ENCODE results near the gene CCNYL1.

DNA sequence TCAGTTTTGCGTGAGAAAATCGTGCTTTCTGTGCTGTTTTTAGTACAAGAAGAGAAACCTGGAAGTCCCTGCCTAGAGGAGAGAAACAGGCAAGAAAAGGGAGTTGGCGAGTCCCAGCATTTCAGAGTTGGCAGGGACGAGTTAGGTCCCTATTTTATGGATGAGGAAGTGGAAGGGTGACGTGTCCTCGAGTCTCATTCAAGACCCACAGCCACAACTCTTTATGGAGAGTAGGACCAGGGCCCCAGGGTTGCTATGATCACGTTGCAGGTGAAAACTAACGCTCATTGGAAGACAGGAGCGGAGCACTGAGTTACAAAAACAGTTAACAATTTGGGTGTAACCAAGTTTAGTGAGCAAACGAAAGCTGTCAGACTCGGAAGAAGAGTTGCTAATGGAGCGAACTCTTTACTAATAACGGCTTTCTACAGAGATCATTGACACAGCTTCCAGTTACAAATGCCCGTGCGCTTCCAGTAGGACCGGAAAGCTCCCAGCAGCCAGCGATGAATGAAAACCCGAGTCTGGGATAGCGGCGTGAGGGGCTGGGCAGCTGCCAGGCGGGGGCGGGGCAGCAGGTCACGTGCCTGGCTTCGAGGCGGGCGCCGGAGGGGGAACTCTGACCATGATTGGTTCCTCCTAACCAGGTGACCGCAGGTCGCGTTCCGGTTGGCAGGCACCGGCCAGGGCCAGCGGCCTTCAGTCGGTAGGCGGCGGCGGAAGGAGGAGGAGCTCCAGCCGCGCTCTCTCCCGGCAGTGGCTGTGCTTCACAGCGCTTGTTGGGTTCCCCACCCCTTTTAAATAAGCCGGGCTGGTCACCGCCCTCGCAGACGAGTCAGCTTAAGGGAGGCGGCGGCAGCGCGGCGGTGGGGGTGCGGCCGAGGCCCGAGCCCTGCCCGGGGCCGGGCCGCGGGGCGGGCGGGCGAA lies at the start of gene CCNYL1:
- TF ChIP-seq, protein P1, sequence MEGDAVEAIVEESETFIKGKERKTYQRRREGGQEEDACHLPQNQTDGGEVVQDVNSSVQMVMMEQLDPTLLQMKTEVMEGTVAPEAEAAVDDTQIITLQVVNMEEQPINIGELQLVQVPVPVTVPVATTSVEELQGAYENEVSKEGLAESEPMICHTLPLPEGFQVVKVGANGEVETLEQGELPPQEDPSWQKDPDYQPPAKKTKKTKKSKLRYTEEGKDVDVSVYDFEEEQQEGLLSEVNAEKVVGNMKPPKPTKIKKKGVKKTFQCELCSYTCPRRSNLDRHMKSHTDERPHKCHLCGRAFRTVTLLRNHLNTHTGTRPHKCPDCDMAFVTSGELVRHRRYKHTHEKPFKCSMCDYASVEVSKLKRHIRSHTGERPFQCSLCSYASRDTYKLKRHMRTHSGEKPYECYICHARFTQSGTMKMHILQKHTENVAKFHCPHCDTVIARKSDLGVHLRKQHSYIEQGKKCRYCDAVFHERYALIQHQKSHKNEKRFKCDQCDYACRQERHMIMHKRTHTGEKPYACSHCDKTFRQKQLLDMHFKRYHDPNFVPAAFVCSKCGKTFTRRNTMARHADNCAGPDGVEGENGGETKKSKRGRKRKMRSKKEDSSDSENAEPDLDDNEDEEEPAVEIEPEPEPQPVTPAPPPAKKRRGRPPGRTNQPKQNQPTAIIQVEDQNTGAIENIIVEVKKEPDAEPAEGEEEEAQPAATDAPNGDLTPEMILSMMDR (conservative IDR thresholded peaks at IDR 0.05) = no peak
- TF ChIP-seq EZH2 (IDR thresholded peaks at IDR 0.05; ENCODE audit: low read depth) = no peak

Data from PC-9 (cell line).